Activated CD8-positive, alpha-beta memory T cell treated with anti-CD3 and anti-CD28 coated beads for 36 hours (primary cell): ENCODE results near the gene KDM4C. TPM values are rescaled to one million over a fixed set of nuclear protein-coding genes. Genes with fewer than 3 reads are reported as not detected.
"Not testable (repeated sequence)": the region's sequence is repeated elsewhere in the genome, so short reads cannot be mapped to it uniquely, and the experiment has no call there.

ENCODE experiments used
- CTCF ChIA-PET: fragments of 350-600 bp; sonication (Branson Sonifier 250); formaldehyde crosslinking; loops from one replicate; lab custom pipeline; 2021; ENCODE audit warnings: antibody characterized with exemption; lab: Charles Lee
- POLR2A ChIA-PET: fragments of 350-600 bp; sonication (Branson Sonifier 250); formaldehyde crosslinking; loops from one replicate; lab custom pipeline; 2021; ENCODE audit warnings: antibody characterized with exemption; lab: Charles Lee
- total RNA-seq, 2 experiments: library from RNA; stranded (reverse); gene quantifications; one replicate each; pipeline ENCODE4 v1.2.3, GENCODE V29; 2021

Gene KDM4C
- total RNA-seq, 2 experiments from 2014 or later, result 24.8 to 25.9 TPM

- CTCF ChIA-PET, result interaction anchor here (1.5 kb wide), 1 partner anchor 76 kb away, joined by 4 read pairs; no protein-coding TSS in a partner anchor
- POLR2A ChIA-PET, result interaction anchor here (0.6 to 2.4 kb wide), 11 partner anchors 9 to 916 kb away, joined by 3 to 22 read pairs (median 4); partner anchors contain the start of gene UHRF2
These were observed 868 bp downstream of the KDM4C start for GRCh38 chr9:6758498-6759184.

- POLR2A ChIA-PET, result interaction anchor here (0.7 to 2.3 kb wide), 6 partner anchors 9 to 346 kb away, joined by 3 to 16 read pairs (median 4); partner anchors contain the start of gene UHRF2
- CTCF ChIA-PET, result interaction anchor here (1.5 kb wide), 1 partner anchor 77 kb away, joined by 4 read pairs; no protein-coding TSS in a partner anchor
These were observed 1.6 kb downstream of the KDM4C start for GRCh38 chr9:6759185-6759977.

- ChIA-PET POLR2A (no interaction called here), CTCF (interaction anchor here (0.7 kb wide), 1 partner anchor 20 kb away, joined by 4 read pairs; no protein-coding TSS in a partner anchor)
These were observed 3.5 kb downstream of the KDM4C start for GRCh38 chr9:6761306-6761705.

GRCh38 chr9:6763244-6763643 is 5.5 kb downstream of the KDM4C start:
- ChIA-PET CTCF (no interaction called here), POLR2A (no interaction called here)

- ChIA-PET CTCF (no interaction called here), POLR2A (no interaction called here)
These were observed 6.2 kb downstream of the KDM4C start for GRCh38 chr9:6764011-6764410.

- ChIA-PET POLR2A (no interaction called here), CTCF (no interaction called here)
These were observed 6.8 kb downstream of the KDM4C start for GRCh38 chr9:6764523-6764922.

GRCh38 chr9:6764950-6765349 is 7.2 kb downstream of the KDM4C start:
- ChIA-PET POLR2A (no interaction called here), CTCF (no interaction called here)

GRCh38 chr9:6765396-6765795 is 7.6 kb downstream of the KDM4C start:
- CTCF ChIA-PET, result no interaction called here
- POLR2A ChIA-PET, result no interaction called here

GRCh38 chr9:6766606-6767005 is 8.8 kb downstream of the KDM4C start:
- CTCF ChIA-PET, result no interaction called here
- POLR2A ChIA-PET, result no interaction called here

- POLR2A ChIA-PET, CTCF ChIA-PET: not testable (repeated sequence)
These were observed 10.8 kb downstream of the KDM4C start for GRCh38 chr9:6768587-6768986.

- ChIA-PET POLR2A (no interaction called here), CTCF (no interaction called here)
These were observed 13.9 kb downstream of the KDM4C start for GRCh38 chr9:6771722-6772121.

- ChIA-PET CTCF (no interaction called here), POLR2A (no interaction called here)
These were observed 19.6 kb downstream of the KDM4C start for GRCh38 chr9:6777213-6777902.

- POLR2A ChIA-PET, result interaction anchor here (0.7 kb wide), 1 partner anchor 366 kb away, joined by 3 read pairs; the partner anchor contains the start of gene UHRF2
- CTCF ChIA-PET, result no interaction called here
These were observed 21.9 kb downstream of the KDM4C start for GRCh38 chr9:6779417-6780241.

- CTCF ChIA-PET, result interaction anchor here (0.6 kb wide), 1 partner anchor 20 kb away, joined by 4 read pairs; no protein-coding TSS in a partner anchor
- POLR2A ChIA-PET, result interaction anchor here (1.1 kb wide), 1 partner anchor 22 kb away, joined by 3 read pairs; no protein-coding TSS in a partner anchor
These were observed 22.9 kb downstream of the KDM4C start for GRCh38 chr9:6780690-6781089.

GRCh38 chr9:6781476-6781875 is 23.7 kb downstream of the KDM4C start:
- POLR2A ChIA-PET, result interaction anchor here (1.1 kb wide), 1 partner anchor 23 kb away, joined by 3 read pairs; no protein-coding TSS in a partner anchor

GRCh38 chr9:6782345-6782744 is 24.6 kb downstream of the KDM4C start:
- ChIA-PET POLR2A (no interaction called here), CTCF (no interaction called here)

More at GRCh38 chr9:6781476-6781875, 23.7 kb downstream of the KDM4C start:
- CTCF ChIA-PET, result interaction anchor here (0.6 kb wide), 1 partner anchor 20 kb away, joined by 4 read pairs; no protein-coding TSS in a partner anchor

GRCh38 chr9:6782981-6783380 is 25.2 kb downstream of the KDM4C start:
- CTCF ChIA-PET, result no interaction called here
- POLR2A ChIA-PET, result interaction anchor here (0.6 kb wide), 1 partner anchor 120 kb away, joined by 9 read pairs; no protein-coding TSS in a partner anchor

GRCh38 chr9:6783753-6784152 is 26.0 kb downstream of the KDM4C start:
- ChIA-PET POLR2A (no interaction called here), CTCF (no interaction called here)
